H9 (cell line): ENCODE data around the gene TMEM161A. TPM values are rescaled to one million over a fixed set of nuclear protein-coding genes. Genes with fewer than 3 reads are reported as not detected.
A peak's percentile ranks its signal among the peaks of the same experiment; 100 is the strongest.

ENCODE experiments used
- DNase-seq: peaks from one replicate; pipeline ENCODE4 v3.0.0-alpha.2; 2017
- H2AFZ ChIP-seq: one replicate; pipeline ENCODE4 v1.6.1; 2013; ENCODE audit warnings: mild to moderate bottlenecking, low read length, control low read depth, moderate library complexity
- H2AK5ac ChIP-seq: 2 replicates; pipeline ENCODE4 v1.6.1; 2013; ENCODE audit warnings: low read length, control low read depth, mixed read lengths; ENCODE audit not compliant: insufficient read length
- H2BK120ac ChIP-seq: one replicate; pipeline ENCODE4 v1.6.1; 2013; ENCODE audit warnings: low read depth, mild to moderate bottlenecking, low read length, control low read depth, inconsistent platforms; ENCODE audit not compliant: poor library complexity, severe bottlenecking
- H2BK12ac ChIP-seq: 2 replicates; pipeline ENCODE4 v1.6.1; 2013; ENCODE audit warnings: low read length, control low read depth, mixed read lengths, low read depth; ENCODE audit not compliant: insufficient read length
- H2BK15ac ChIP-seq: 2 replicates; pipeline ENCODE4 v1.6.1; 2013; ENCODE audit warnings: low read depth, low read length, control low read depth
- H2BK20ac ChIP-seq: one replicate; pipeline ENCODE4 v1.6.1; 2013; ENCODE audit warnings: low read depth, mild to moderate bottlenecking, low read length, control low read depth, inconsistent platforms; ENCODE audit not compliant: poor library complexity, severe bottlenecking
- H2BK5ac ChIP-seq: 2 replicates; pipeline ENCODE4 v1.6.1; 2013; ENCODE audit warnings: low read length, control low read depth, mixed read lengths; ENCODE audit not compliant: insufficient read length
- H3K14ac ChIP-seq: 2 replicates; pipeline ENCODE4 v1.6.1; 2013; ENCODE audit warnings: low read length, control low read depth; ENCODE audit not compliant: insufficient read depth
- H3K18ac ChIP-seq: 2 replicates; pipeline ENCODE4 v1.6.1; 2013; ENCODE audit warnings: low read depth, mild to moderate bottlenecking, mixed read lengths, low read length, control low read depth; ENCODE audit not compliant: insufficient read length
- H3K23ac ChIP-seq: 2 replicates; pipeline ENCODE4 v1.6.1; 2013; ENCODE audit warnings: low read length, control low read depth, mixed read lengths, low read depth; ENCODE audit not compliant: insufficient read length
- H3K23me2 ChIP-seq: 2 replicates; pipeline ENCODE4 v1.6.1; 2013; ENCODE audit warnings: low read depth, mild to moderate bottlenecking, mixed read lengths, low read length, control low read depth; ENCODE audit not compliant: insufficient read length, poor library complexity, severe bottlenecking
- H3K27ac ChIP-seq: 2 replicates; pipeline ENCODE4 v1.5.1; 2013; ENCODE audit warnings: low read length, control low read depth, mixed read lengths, low read depth; ENCODE audit not compliant: insufficient read length
- H3K27me3 ChIP-seq: 2 replicates; pipeline ENCODE4 v1.6.1; 2013; ENCODE audit warnings: low read length, control low read depth, inconsistent platforms; ENCODE audit not compliant: insufficient read depth
- H3K4ac ChIP-seq: 2 replicates; pipeline ENCODE4 v1.6.1; 2013; ENCODE audit warnings: low read depth, mild to moderate bottlenecking, control low read depth, inconsistent platforms, low read length, moderate library complexity
- H3K4me1 ChIP-seq: 2 replicates; pipeline ENCODE4 v1.6.1; 2013; ENCODE audit warnings: low read length, control low read depth, inconsistent platforms; ENCODE audit not compliant: insufficient read depth
- H3K4me2 ChIP-seq: 2 replicates; pipeline ENCODE4 v1.6.1; 2013; ENCODE audit warnings: low read length, control low read depth, mixed read lengths; ENCODE audit not compliant: insufficient read length, insufficient read depth
- H3K56ac ChIP-seq: 2 replicates; pipeline ENCODE4 v1.6.1; 2013; ENCODE audit warnings: low read depth, mild to moderate bottlenecking, mixed read lengths, low read length, control low read depth; ENCODE audit not compliant: insufficient read length
- H3K79me1 ChIP-seq: 2 replicates; pipeline ENCODE4 v1.6.1; 2013; ENCODE audit warnings: low read depth, mild to moderate bottlenecking, moderate library complexity, low read length, control low read depth, inconsistent platforms; ENCODE audit not compliant: insufficient read depth, poor library complexity, severe bottlenecking
- H3K79me2 ChIP-seq: 2 replicates; pipeline ENCODE4 v1.6.1; 2013; ENCODE audit warnings: low read length, control low read depth, inconsistent platforms; ENCODE audit not compliant: insufficient read depth
- H3K9ac ChIP-seq: 2 replicates; pipeline ENCODE4 v1.6.1; 2013; ENCODE audit warnings: low read length, control low read depth, mixed read lengths; ENCODE audit not compliant: insufficient read length; ENCODE audit errors: extremely low read depth
- H3K9me3 ChIP-seq: one replicate; pipeline ENCODE4 v1.6.1; 2013; ENCODE audit warnings: low read depth, low read length, inconsistent platforms; ENCODE audit not compliant: control insufficient read depth
- H3T11ph ChIP-seq: one replicate; pipeline ENCODE4 v1.6.1; 2013; ENCODE audit warnings: mild to moderate bottlenecking, low read length, control low read depth, inconsistent platforms
- H4K20me1 ChIP-seq: one replicate; pipeline ENCODE4 v1.6.1; 2013; ENCODE audit not compliant: control insufficient read depth, insufficient read length, insufficient read depth
- H4K5ac ChIP-seq: 2 replicates; pipeline ENCODE4 v1.6.1; 2013; ENCODE audit warnings: low read depth, mild to moderate bottlenecking, mixed read lengths, low read length, control low read depth; ENCODE audit not compliant: insufficient read length
- H4K8ac ChIP-seq: replicated peaks from 2 replicates; pipeline ENCODE4 v1.6.1; 2013; ENCODE audit warnings: low read length, control low read depth, mixed read lengths, low read depth; ENCODE audit not compliant: insufficient read length
- H4K91ac ChIP-seq: 2 replicates; pipeline ENCODE4 v1.6.1; 2013; ENCODE audit warnings: low read depth, mild to moderate bottlenecking, moderate library complexity, mixed read lengths, low read length, control low read depth; ENCODE audit not compliant: insufficient read length
- H3K27ac Mint-ChIP-seq, 3 experiments: 2 replicates in 2 of 3; 3 replicates in 1 of 3; pipeline ENCODE4 v1.8.0; 2020 to 2021; ENCODE audit warnings: mixed read lengths in 3 of 3, mild to moderate bottlenecking in 1 of 3, moderate library complexity in 1 of 3
- H3K27me3 Mint-ChIP-seq: 2 replicates; pipeline ENCODE4 v1.8.0; 2021; ENCODE audit warnings: low read depth, mild to moderate bottlenecking, moderate library complexity, mixed read lengths
- H3K36me3 Mint-ChIP-seq, 3 experiments: 2 replicates in 2 of 3; 3 replicates in 1 of 3; pipeline ENCODE4 v1.8.0; 2020 to 2021; ENCODE audit warnings: low read depth in 3 of 3, mixed read lengths in 3 of 3; ENCODE audit not compliant: insufficient read depth in 1 of 3
- H3K4me1 Mint-ChIP-seq, 2 experiments: 2 replicates each; pipeline ENCODE4 v1.8.0; 2020; ENCODE audit warnings: mixed read lengths in 2 of 2
- H3K4me3 Mint-ChIP-seq, 2 experiments: 2 replicates in 1 of 2; 3 replicates in 1 of 2; pipeline ENCODE4 v1.8.0; 2020 to 2021; ENCODE audit warnings: mild to moderate bottlenecking in 2 of 2, mixed read lengths in 2 of 2, moderate library complexity in 1 of 2
- H3K9me3 Mint-ChIP-seq, 2 experiments: 2 replicates in 1 of 2; 3 replicates in 1 of 2; pipeline ENCODE4 v1.8.0; 2020; ENCODE audit warnings: mild to moderate bottlenecking in 2 of 2, mixed read lengths in 2 of 2, moderate library complexity in 1 of 2
- WGBS: extraction: QIAGEN DNeasy Blood & Tissue Kit; methylation state at CpG from one replicate; pipeline ENCODE4 v1.1.7; 2013; ENCODE audit warnings: missing lambda C conversion rate, low lambda C conversion rate, mixed read lengths; ENCODE audit not compliant: insufficient read length; ENCODE audit errors: extremely low coverage; 5-methylcytosine and 5-hydroxymethylcytosine counted together
- total RNA-seq: library from RNA; stranded (reverse); gene quantifications from 2 replicates; pipeline ENCODE4 v1.2.1, GENCODE V29; 2021
- TF ChIP-seq, protein P1 (sequence below): fragments of 200-600 bp; sonication (generic); conservative IDR thresholded peaks from 3 replicates; pipeline ENCODE4 v1.8.0; 2021; ENCODE audit warnings: antibody characterized with exemption, mild to moderate bottlenecking

The TMEM161A gene
- total RNA-seq, 1 experiment from 2014 or later: 40.9 TPM

DNA sequence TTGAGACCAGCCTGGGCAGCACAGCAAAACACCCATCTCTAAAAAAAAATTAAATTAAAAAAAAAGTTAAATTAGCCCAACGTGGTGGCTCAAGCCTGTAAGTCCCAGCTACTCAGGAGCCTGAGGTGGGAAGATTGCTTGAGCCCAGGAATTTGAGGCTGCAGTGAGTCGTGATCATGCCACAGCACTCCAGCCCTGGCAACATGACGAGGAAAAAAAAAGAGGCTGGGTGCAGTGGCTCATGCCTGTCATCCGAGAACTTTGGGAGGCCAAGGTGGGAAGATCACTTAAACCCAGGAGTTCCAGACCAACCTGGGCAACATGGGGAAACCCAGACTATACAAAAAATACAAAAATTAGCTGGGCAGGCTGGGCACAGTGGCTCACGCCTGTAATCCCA, 2.2 kb upstream of the TMEM161A start:
- Mint-ChIP-seq H3K27me3 (peaks cover 46% of the 10 kb centered on the region), H3K36me3 (no peaks in the 10 kb centered on the region; a peak in 1 of 7 replicates), H3K9me3 (no peaks in the 10 kb centered on the region; a peak in 2 of 5 replicates), H3K4me3 (no peak overlapping the region), H3K27ac (no peak overlapping the region), H3K4me1 (peaks cover 9 to 10% of the 10 kb centered on the region in 2 experiments)
- Histone ChIP-seq H4K8ac (no peak overlapping the region), H2AFZ (no peak overlapping the region), H3K79me2 (no peaks in the 10 kb centered on the region), H3K14ac (no peak overlapping the region), H3K18ac (no peak overlapping the region), H2BK15ac (no peak overlapping the region), H3K4me1 (no peaks in the 10 kb centered on the region), H2AK5ac (no peak overlapping the region), H3K23ac (no peak overlapping the region), H3K4ac (no peak overlapping the region), H3K9ac (no peak overlapping the region), H3K4me2 (no peak overlapping the region), H3K79me1 (no peaks in the 10 kb centered on the region), H2BK120ac (no peak overlapping the region), H3T11ph (no peak overlapping the region), H4K91ac (no peak overlapping the region), H4K5ac (no peak overlapping the region), H2BK5ac (no peak overlapping the region), H2BK12ac (no peak overlapping the region), H3K9me3 (no peaks in the 10 kb centered on the region), H2BK20ac (no peak overlapping the region), H3K27ac (no peak overlapping the region), H3K56ac (no peak overlapping the region), H3K23me2 (peaks cover 6% of the 10 kb centered on the region), H3K27me3 (no peaks in the 10 kb centered on the region; the same call in 1 of the 2 replicates), H4K20me1 (no peaks in the 10 kb centered on the region)
- peak; percentile 22 for DNase-seq
- TF ChIP-seq, protein P1, sequence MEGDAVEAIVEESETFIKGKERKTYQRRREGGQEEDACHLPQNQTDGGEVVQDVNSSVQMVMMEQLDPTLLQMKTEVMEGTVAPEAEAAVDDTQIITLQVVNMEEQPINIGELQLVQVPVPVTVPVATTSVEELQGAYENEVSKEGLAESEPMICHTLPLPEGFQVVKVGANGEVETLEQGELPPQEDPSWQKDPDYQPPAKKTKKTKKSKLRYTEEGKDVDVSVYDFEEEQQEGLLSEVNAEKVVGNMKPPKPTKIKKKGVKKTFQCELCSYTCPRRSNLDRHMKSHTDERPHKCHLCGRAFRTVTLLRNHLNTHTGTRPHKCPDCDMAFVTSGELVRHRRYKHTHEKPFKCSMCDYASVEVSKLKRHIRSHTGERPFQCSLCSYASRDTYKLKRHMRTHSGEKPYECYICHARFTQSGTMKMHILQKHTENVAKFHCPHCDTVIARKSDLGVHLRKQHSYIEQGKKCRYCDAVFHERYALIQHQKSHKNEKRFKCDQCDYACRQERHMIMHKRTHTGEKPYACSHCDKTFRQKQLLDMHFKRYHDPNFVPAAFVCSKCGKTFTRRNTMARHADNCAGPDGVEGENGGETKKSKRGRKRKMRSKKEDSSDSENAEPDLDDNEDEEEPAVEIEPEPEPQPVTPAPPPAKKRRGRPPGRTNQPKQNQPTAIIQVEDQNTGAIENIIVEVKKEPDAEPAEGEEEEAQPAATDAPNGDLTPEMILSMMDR: no peak
- WGBS: no CpG with 5 or more reads among the region's 5 CpGs
